Measurements from ENCODE around the gene CAMTA1. TPM values are rescaled to one million over a fixed set of nuclear protein-coding genes. Genes with fewer than 3 reads are reported as not detected.
"Not testable (repeated sequence)": the region's sequence is repeated elsewhere in the genome, so short reads cannot be mapped to it uniquely, and the experiment has no call there.

CAMTA1 gene
- total RNA-seq, 1 donor from 2014 or later, result 114 TPM

- DNase-seq (ENCODE audit: low spot score); intact Hi-C loops (cut with DNase I): not testable (repeated sequence)
Observed at GRCh38 chr1:7693037-7693436, 907.8 kb downstream of the CAMTA1 start.

DNA sequence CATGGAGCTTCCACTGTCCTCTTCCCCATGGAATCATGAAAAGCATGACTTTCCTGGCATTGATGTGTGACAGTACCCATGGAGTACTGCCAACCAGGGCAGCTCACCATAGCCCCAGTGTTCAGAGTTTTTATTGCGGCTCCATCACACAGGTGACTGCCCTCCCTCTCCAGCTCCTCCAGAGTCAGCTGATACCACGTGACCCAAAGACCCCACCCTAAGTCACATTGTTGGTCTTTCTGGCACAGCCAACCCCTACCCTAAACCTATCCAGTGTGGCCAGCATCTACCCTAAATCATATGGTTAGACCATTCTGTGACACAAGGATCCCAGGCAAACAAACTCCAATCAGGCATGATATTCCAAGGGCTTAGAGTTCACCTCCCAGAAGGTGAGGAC lies 908.4 kb downstream of the CAMTA1 start:
- no peak for DNase-seq (ENCODE audit: low spot score)
- intact Hi-C loops (cut with DNase I), result no loop called here

DNA sequence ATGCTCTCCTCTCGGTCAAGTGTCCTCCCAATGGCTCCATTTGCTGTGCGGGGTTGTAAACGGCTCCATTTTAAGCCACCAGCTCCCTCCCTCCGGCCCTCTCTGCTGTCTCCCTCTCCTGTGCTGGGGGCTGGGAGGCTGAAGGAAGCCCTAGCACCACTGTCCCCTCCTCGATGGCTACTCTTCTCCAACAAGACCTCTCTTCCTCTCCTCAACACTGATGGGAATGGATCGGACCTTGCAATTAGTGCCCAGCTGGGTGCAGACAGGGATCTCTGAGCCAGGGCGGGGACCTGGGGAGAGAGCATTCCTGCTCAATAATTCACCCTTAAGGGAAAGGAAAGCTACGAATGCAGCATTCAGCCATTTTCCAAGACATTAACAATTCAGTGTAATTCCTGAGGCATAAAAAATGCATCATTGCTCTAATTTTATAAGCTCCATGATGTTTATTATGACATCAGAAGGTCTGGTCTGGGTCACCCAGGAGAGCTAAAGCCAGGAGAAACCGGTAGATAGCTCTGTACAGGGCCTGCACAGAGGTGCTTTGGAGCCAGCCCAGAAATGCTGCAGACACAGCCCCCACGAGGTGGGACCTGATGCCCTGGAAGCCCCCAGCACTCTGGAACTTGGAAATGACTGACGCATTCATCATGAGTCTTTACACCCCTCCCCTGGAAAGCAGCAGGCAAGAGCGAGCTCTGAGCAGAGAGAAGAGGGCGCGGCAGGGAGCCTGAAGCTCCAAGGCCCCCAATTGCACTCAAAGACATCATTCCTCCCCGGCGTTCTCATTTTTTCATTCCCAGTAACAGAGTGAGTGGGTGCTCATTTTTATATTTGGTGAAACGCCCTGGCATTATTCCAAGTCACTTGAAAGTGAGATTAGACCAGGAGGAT lies 909.6 kb downstream of the CAMTA1 start:
- no peak for DNase-seq (ENCODE audit: low spot score)
- intact Hi-C loops (cut with DNase I), result no loop called here

DNA sequence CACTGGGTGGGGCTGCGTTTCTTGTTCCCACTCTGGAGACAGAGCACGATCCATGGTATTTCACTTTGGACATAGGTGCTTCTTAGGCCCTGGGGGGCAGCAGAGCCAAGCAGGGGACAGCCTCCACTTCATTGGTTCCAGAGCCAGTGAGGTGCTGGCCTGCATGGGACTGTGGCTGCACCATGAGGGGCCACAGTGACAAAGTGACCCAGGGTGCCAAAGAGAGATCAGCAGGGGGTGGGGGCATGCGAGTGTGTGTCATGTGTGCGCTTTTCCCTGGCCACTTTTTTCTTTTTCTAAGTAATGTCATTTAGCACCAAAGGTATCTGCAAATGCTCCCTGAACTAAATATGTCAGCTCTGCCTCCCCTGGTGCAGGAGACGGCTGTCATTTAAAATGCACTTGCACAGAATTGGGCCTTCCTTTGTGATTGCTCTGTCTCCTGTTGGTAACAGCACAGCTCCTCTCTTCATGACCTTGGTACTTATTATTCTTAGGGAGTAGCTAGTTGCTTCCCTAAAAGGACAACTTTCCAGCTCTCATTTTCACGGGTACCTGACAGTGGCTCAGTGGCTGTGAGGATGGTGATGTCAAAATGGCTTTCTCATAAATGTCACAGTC lies 910.4 kb downstream of the CAMTA1 start:
- DNase-seq (ENCODE audit: low spot score), result no peak
- intact Hi-C loops (cut with DNase I), result no loop called here

DNA sequence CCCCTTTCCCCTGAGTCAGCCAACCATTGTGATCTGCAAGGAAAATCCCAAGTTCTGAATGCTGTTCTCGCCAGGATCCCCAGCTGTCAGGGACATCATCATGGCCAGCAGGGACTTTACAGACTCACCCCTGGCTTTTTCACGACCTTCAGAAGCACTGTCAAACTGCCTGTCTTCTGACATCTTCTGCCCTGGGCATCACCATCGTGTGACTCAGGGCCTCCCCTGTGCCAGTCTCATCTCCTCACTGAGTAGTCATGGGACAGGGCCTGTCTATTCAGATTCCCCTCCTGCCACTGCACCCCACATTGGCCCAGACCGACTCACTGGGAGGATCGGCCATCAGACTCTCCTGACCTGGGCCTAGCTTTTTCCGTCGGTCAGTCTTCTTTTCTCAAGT lies 913.4 kb downstream of the CAMTA1 start:
- intact Hi-C loops (cut with DNase I), result no loop called here
- DNase-seq (ENCODE audit: low spot score), result peak; percentile 72

- peak; percentile 7 for DNase-seq (ENCODE audit: low spot score)
- intact Hi-C loops (cut with DNase I), result no loop called here
Observed at GRCh38 chr1:7702365-7702764, 917.1 kb downstream of the CAMTA1 start.

DNA sequence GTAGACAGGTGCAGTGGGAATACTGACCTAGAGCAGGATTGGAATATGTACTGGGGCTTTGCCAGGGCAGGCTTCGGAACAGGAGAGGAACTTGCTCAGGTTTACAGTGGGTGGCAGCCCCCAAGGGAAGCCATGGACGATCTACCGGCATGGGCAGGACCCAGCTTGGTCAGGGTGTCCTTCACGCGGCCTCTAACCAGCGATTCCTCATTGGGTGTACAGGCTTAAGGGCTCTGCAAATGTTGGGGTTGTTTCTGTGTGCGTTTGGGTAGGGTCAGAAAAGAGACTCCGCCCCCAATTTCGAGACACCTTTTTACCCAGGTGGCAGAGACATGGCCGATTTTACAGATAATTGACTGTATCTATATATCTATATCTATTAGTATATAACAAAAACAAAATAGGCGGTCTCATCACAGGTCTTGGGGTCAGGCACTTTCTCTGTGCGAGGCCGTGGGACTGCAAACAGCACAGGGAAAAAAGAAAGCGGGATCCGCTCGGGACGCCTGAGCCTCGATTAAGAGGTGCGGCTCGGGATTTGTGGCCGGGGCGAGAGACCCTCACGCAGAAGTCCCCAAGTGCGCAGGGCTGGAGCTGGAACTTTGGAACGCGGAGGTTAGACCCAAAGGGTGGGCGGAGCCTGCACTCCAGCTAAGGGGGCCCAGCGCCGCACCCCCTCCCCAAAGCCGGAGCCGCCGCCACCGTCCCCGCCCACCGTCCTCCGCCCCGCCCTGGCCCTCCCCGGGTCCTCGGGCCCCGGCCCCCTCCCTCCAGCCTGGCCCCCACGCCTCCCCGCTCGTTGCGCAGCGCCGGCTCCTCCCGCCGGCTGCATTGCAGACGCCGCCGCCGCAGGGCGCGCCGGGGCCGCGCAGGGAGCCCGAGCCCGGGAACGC lies 918.3 kb downstream of the CAMTA1 start:
- intact Hi-C loops (cut with DNase I), result no loop called here
- DNase-seq (ENCODE audit: low spot score), result no peak

GRCh38 chr1:7704214-7705047 lies 919.2 kb downstream of the CAMTA1 start:
- DNase-seq (ENCODE audit: low spot score), result peak; percentile 96
- intact Hi-C loops (cut with DNase I), result no loop called here

DNA sequence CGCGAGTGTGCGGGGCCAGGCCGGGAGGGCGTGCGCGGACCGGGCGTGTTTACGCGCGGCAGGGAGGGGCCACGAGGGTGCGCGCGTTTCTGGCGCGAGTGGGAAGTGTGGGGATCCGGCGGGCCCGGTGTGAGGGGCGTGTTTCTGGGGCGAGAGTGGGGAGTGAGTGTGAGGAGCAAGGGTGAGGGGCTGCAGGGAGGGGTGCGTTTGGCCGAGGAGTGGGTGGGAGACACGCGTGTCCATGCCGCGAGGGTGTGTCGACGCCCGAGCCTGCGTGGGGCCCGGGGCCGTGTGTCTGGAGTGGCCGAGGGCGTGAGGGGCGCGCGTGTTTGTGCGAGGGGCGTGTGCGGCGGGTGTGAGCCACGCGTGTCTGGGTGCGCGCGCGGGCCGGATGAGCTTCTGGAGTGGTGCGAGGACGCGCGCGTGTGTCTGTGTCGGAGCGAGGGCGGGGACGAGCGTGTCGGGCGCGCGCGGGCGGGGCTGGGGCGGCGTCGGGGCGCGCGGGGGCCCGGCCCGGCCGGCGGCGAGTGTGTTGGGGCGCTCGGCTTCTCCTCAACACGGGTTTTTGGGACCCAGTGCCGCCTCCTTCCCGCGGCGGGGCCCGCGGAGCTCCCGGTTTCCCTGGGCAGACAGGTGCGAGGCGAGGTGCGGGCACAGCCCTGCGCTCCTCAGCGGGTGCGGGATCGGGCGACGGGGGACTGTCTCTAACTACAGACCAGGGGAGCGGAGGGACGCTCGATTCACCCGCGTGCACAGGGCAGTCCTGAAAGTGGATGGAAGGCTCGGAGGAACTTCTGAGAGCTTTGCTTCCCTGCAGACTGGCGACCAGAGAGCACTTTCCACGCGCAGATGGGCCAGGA lies 920.0 kb downstream of the CAMTA1 start:
- intact Hi-C loops (cut with DNase I), result no loop called here
- peak; percentile 72 for DNase-seq (ENCODE audit: low spot score)

GRCh38 chr1:7705908-7706216 lies 920.6 kb downstream of the CAMTA1 start:
- intact Hi-C loops (cut with DNase I), result no loop called here
- no peak for DNase-seq (ENCODE audit: low spot score)

- intact Hi-C loops (cut with DNase I), result no loop called here
- DNase-seq (ENCODE audit: low spot score), result peak; percentile 19
Observed at GRCh38 chr1:7707527-7707926, 922.3 kb downstream of the CAMTA1 start.

GRCh38 chr1:7708065-7708464 lies 922.8 kb downstream of the CAMTA1 start:
- peak; percentile 19 for DNase-seq (ENCODE audit: low spot score)
- intact Hi-C loops (cut with DNase I), result not testable (repeated sequence)

GRCh38 chr1:7710859-7711258 lies 925.6 kb downstream of the CAMTA1 start:
- intact Hi-C loops (cut with DNase I), result no loop called here
- DNase-seq (ENCODE audit: low spot score), result no peak

DNA sequence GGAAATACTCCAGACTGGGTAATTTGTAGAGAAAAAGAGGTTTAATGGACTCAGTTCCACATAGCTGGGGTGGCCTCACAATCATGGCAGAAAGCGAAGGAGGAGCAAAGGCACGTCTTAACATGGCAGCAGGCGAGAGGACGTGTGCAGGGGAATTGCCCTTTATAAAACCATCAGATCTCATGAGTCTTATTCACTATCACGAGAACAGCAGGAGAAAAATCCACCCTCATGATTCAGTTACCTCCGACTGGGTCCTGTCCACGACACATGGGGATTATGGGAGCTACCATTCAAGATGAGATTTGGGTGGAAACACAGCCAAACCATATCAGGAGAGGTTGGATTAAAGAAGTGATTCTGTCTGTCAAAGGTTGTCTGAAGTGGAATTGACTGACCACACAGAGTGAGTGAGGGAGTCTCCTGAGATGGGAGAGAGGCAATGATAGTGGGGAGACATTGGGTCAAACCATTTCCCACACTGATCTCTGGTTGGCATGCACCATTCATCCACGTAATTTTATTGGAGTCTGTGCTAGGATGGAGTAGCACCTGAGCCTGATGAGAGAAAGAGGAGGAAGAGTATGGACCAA lies 927.6 kb downstream of the CAMTA1 start:
- DNase-seq (ENCODE audit: low spot score), result no peak
- intact Hi-C loops (cut with DNase I), result no loop called here

DNA sequence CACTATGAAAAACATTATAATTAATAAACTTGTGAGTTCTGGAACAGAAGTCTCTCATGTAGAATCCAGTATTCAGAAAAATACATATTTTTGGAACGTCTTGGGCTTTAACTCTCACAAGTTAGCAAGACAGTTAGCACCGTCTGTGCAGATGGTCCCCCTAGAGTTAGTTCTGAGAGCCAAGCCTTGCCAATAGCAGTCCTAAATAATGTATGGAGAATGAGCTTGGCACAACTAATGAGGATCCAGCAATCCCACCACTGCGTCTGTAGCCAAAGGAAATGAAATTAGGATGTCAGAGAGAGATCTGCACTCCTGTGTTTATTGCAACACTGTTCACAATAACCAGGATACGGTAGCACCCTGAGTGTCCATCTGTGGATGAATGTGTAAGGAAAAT lies 931.3 kb downstream of the CAMTA1 start:
- intact Hi-C loops (cut with DNase I), result no loop called here
- DNase-seq (ENCODE audit: low spot score), result no peak

DNA sequence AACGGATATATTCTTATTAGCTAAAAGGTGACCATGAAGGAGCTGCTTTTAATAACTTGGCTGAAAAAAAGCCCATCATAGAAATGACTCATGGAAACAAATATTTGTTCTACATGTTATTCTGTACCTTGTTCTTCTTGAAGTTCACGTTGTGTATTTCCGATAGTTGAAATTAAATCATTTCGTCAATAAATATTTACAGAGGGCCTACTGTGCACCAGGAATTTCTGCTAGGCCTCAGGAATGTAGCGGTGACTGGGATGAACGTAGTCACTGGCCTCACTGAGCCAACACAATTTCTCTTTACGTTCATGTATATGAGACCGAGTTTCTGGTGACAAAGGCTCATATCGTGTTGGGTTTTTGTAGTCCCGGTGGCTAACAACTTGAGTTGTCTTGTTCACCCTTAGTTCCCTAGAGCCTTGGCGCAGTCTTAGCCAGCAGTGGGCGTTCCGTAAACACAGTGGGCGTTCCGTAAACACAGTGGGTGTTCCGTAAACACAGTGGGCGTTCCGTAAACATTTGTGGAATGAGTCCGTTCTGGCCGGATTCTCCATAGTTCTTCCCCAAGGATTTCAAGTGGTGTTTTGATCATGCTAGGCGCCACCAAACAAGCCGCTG lies 932.6 kb downstream of the CAMTA1 start:
- DNase-seq (ENCODE audit: low spot score), result no peak
- intact Hi-C loops (cut with DNase I), result no loop called here

- intact Hi-C loops (cut with DNase I), result no loop called here
Observed at GRCh38 chr1:7719468-7720094, 934.3 kb downstream of the CAMTA1 start.

More at GRCh38 chr1:7719468-7720094, 934.3 kb downstream of the CAMTA1 start:
- no peak for DNase-seq (ENCODE audit: low spot score)
